A549 (cell line): Measurements from ENCODE around the gene RAB14.

Experiments used
- CHD4 ChIP-seq: fragments of 200-600 bp; sonication (generic); IDR thresholded peaks from 2 replicates; pipeline ENCODE4 v1.6.1; 2016; ENCODE audit warnings: antibody characterized with exemption, mild to moderate bottlenecking, borderline replicate concordance
- EP300 ChIP-seq, 2 experiments: fragments of >200 bp; sonication (Bioruptor Twin); formaldehyde crosslinking; IDR thresholded peaks; 2 replicates in 1 of 2; 3 replicates in 1 of 2; pipeline ENCODE4 v1.6.1; 2016 to 2017
- FOSL2 ChIP-seq, 2 experiments: fragments of 450-650 bp in 1 of 2; fragments of >200 bp in 1 of 2; sonication (Bioruptor Twin) in 1 of 2; formaldehyde crosslinking; IDR thresholded peaks; 2 replicates each; pipeline versions ENCODE4 v1.5.0 to v1.6.1; 2016 to 2020; ENCODE audit warnings: mild to moderate bottlenecking in 1 of 2, moderate library complexity in 1 of 2
- POLR2A ChIP-seq: IDR thresholded peaks from 2 replicates; pipeline ENCODE4 v1.6.1; 2012; ENCODE audit warnings: mild to moderate bottlenecking, low read length
- TF ChIP-seq, protein P1 (sequence below): fragments of >200 bp; sonication (Bioruptor Twin); formaldehyde crosslinking; IDR thresholded peaks from 3 replicates; pipeline ENCODE4 v1.5.1; 2016
- TF ChIP-seq, protein P2 (sequence below): IDR thresholded peaks from 2 replicates; pipeline ENCODE4 v1.6.1; 2012; ENCODE audit warnings: low read depth, borderline replicate concordance

DNA sequence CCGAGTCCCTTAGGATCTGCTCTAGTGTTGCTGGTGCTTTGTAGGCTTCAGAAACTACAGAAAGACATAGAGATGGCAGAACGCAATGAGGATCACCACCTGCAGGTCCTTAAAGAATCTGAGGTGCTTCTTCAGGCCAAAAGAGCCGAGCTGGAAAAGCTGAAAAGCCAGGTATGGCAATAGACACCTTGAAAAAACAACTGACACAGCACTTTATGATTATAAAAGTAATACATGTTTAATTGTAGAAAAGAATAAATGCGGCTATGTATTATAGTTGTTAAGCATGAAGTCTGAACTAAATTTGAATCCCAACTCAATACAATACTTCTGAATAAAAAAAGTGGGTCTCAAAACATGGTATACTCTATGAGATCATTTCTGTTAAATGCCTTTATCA is 43.7 kb downstream of the RAB14 start:
- TF ChIP-seq, protein P1, sequence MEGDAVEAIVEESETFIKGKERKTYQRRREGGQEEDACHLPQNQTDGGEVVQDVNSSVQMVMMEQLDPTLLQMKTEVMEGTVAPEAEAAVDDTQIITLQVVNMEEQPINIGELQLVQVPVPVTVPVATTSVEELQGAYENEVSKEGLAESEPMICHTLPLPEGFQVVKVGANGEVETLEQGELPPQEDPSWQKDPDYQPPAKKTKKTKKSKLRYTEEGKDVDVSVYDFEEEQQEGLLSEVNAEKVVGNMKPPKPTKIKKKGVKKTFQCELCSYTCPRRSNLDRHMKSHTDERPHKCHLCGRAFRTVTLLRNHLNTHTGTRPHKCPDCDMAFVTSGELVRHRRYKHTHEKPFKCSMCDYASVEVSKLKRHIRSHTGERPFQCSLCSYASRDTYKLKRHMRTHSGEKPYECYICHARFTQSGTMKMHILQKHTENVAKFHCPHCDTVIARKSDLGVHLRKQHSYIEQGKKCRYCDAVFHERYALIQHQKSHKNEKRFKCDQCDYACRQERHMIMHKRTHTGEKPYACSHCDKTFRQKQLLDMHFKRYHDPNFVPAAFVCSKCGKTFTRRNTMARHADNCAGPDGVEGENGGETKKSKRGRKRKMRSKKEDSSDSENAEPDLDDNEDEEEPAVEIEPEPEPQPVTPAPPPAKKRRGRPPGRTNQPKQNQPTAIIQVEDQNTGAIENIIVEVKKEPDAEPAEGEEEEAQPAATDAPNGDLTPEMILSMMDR = no peak
- TF ChIP-seq FOSL2 (IDR thresholded peaks at IDR 0.05) (no peak), FOSL2 (CRISPR knock-in tag; IDR thresholded peaks at IDR 0.05) (no peak), EP300 (IDR thresholded peaks at IDR 0.05) (no peak), CHD4 (no peak), POLR2A (no peak)
- TF ChIP-seq, protein P2, sequence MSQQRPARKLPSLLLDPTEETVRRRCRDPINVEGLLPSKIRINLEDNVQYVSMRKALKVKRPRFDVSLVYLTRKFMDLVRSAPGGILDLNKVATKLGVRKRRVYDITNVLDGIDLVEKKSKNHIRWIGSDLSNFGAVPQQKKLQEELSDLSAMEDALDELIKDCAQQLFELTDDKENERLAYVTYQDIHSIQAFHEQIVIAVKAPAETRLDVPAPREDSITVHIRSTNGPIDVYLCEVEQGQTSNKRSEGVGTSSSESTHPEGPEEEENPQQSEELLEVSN = no peak
